ENCODE measurements around the gene ANKRD23.

ANKRD23 gene

DNA sequence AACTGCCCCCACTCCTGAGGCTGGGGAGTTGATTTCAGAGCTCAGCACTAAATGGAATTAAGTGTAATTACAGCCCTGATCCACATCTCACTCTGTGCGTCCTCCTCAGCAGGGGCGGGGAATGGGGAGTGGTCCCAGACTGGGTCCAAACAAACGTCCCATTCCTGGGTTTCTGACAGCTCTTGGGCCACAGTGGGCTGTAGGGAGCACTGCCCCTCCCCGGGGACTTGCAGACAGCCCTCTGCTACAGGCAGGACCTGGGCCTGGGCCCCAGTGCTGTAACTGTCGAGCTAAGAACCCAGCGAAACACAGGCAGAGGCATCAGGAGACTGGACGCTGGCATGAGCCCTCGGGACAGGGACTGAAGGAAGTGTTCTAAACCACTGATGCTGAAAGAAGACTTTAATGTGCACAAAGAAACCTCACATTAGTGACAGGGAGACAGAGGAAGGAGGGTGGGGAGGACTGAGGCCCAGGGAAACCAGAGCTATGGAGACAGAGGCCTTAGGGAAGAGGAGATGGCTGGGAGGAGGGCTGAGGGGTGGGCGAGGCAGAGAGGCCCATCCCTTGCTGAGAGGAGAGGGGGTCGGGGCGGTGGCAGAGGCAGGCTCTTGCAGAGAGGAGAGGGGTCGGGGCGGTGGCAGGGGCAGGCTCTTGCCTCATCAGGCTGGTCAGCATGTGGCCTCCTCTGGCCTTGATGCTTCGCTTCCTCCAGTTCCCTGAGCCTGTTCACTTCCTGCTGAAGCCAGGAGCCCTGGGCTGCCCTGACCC lies 31.9 kb upstream of the ANKRD23 start:
- TF ChIP-seq, protein P1, sequence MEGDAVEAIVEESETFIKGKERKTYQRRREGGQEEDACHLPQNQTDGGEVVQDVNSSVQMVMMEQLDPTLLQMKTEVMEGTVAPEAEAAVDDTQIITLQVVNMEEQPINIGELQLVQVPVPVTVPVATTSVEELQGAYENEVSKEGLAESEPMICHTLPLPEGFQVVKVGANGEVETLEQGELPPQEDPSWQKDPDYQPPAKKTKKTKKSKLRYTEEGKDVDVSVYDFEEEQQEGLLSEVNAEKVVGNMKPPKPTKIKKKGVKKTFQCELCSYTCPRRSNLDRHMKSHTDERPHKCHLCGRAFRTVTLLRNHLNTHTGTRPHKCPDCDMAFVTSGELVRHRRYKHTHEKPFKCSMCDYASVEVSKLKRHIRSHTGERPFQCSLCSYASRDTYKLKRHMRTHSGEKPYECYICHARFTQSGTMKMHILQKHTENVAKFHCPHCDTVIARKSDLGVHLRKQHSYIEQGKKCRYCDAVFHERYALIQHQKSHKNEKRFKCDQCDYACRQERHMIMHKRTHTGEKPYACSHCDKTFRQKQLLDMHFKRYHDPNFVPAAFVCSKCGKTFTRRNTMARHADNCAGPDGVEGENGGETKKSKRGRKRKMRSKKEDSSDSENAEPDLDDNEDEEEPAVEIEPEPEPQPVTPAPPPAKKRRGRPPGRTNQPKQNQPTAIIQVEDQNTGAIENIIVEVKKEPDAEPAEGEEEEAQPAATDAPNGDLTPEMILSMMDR (IDR thresholded peaks at IDR 0.05; ENCODE audit: extremely low read depth, missing control alignments), result no peak

DNA sequence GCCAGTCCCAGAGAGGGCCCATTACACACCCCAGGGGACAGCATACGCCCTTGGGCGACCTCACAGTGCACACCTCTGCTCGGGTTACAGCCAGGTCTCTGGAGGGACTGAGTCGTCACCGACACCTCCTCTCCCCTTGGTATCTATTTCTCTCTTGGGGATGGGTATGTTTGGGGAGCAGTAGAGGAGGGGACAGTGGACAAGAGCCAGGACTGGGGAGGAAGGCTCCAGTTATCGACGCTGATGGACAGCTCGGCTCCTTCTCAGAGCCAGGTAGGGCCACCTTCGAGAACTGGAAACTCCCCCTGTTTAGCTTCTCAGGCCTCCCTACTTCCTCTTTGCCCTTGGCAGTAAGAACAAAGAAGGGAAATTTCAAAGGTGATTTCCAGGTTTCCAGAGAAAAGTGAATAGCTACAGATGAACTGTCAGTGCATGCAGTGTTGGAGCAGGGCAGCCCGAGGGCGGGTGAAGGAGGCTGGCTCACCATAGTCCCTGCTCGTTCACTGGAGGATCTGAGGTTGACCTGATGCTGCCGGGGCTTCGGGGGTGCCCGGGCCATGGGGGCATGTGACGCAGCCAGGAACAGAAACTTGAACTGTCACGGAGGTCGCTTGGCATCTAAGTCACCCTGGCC lies 30.5 kb upstream of the ANKRD23 start:
- peak; percentile 58 for DNase-seq (ENCODE audit: low spot score)
- TF ChIP-seq, protein P1 (IDR thresholded peaks at IDR 0.05; ENCODE audit: extremely low read depth, missing control alignments), result no peak

More for the DNA sequence above, 31.9 kb upstream of the ANKRD23 start:
- no peak for DNase-seq (ENCODE audit: low spot score)

DNA sequence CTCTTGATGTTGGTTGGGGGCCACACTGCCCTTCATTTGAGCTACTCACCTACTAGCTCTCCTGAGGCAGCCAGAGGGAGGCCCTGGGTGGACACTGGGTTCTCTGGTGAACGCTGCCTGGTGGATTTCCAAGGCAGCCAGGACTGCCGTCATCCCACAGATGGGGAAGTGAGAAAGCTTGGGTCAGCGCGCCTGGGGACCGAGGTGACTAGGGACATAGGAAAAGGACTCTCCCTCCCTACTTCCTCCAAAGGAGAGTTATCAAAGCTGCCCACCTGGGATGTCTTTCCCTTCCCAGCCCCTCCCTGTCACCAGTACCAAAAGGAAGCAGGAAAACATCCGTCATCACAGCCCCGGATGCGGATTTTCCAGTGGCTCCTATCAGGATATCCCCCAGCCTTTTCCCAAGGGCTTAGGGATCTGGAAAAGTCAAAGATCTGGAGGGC lies 29.9 kb upstream of the ANKRD23 start:
- TF ChIP-seq, protein P1 (IDR thresholded peaks at IDR 0.05; ENCODE audit: extremely low read depth, missing control alignments), result no peak
- DNase-seq (ENCODE audit: low spot score), result no peak

DNA sequence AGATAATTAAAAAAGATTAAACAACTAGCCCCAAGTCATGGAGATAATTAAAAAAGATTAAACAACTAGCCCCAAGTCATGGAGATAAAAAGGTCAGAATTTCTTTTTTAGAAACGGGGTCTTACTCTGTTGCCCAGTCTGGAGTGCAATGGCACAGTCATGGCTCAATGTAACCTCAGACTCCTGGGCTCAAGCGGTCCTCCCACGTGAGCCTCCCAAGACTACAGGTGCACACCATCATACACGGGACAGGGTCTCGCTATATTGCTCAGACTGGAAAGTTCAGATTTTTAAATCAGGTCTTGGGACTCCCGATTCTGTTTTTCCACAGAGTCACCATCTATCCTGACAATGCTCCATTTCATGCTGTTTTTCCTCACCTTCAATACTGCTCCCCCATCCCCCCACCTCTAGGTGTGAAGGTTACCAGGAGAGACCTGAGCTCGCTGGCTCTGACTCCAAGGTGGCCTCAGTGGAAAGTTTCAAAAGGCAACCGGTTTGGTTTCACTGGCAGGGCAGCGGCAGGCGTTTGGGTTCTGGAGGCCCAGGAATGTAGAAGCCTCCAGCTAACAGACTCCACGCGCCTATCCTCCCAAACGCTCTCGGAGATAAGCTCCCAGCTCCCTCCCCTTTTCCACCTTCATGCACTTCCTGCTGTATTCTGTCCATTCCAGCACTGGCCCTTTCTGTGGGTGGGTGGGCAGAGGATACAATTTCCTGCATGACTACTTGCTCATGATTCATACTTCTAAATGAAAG lies 28.9 kb upstream of the ANKRD23 start:
- no peak for DNase-seq (ENCODE audit: low spot score)

DNA sequence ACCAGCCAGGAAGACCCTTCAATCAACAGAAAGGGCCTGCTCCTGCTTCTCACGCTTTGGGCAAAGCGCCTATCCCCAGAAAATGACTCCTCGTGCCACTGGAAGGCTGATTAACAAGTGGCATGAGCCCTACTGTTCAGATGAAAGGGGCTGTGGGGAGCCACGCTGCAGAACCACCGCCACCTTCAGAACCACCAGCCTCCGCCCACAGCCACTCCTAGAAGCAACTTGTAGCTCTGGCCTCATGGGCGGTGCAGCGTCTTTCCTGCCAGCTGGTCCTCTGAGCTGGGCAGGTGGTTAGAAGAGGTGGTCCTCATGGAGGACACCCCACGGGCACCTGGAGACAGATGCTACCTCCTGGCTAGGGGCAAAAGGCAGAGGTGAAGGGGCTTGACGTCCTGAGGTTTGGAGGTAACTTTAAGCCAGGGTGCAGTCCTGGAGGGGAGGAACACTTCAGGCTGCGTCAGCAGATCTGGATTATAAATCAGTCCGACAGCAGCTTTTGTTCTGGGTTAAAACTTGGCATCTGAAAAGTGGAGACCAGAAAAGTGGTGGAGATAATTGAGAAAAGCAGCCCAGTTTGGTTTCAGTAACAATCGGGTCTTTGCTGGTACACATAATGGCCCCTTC lies 26.9 kb upstream of the ANKRD23 start:
- TF ChIP-seq, protein P1 (IDR thresholded peaks at IDR 0.05; ENCODE audit: extremely low read depth, missing control alignments), result no peak
- DNase-seq (ENCODE audit: low spot score), result no peak

More for the DNA sequence above, 28.9 kb upstream of the ANKRD23 start:
- TF ChIP-seq, protein P1 (IDR thresholded peaks at IDR 0.05; ENCODE audit: extremely low read depth, missing control alignments), result no peak

DNA sequence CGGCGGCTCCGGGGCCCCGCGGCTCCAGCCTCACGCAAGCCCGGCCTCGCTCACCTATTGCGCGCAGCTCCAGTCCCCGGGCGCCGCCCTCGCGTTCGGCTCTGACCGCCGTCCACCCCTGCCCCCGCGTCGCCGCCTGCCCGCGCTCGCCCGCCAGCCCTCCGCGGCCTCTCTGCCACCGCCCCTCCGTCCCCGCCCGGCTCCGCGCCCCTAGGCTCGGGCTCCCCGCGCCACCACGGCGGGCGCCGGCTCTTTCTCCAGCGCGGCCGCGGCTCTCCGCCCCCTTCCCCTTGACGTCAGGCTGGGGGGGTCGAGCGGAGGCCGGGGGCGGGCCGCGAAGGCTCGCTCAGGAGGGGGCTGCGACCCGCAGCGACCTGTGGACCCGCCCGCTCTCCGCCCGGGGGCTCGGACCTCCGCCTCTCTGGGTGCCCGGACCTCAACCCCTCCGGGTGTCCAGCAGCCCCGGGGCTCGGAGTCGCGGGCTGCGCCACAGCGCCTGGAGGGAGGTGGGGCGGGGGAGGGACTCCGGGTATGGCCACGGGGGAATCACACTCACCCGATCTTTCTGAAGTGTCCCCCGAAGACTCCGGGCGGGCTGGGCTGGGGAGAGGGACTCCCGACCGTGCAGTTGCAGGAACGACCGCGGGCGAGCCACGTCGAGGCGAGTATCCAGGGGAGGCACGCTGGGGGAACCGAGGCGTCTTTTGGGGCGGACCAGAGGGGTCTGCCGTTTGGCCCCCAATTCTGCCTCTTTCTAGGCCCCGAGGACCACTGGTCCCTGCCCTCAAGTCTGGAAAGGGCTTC lies 26.2 kb upstream of the ANKRD23 start, which contains the start of gene SEMA4C:
Gene SEMA4C, minus strand, starts transcription at position 259 of the 804 bp plus-strand sequence. CDS start 2,194 bp downstream, outside the sequence.
- DNase-seq (ENCODE audit: low spot score), result peak; percentile 82
- TF ChIP-seq, protein P1 (IDR thresholded peaks at IDR 0.05; ENCODE audit: extremely low read depth, missing control alignments), result no peak

Data from GM20000 (cell line).